GM18502 (cell line): ENCODE data around the gene ATP9B.

Experiments used
- ATAC-seq: cut with Tn5 transposase; IDR thresholded peaks from one replicate; pipeline ENCODE4 v1.9.1; 2021; ENCODE audit warnings: mild to moderate bottlenecking; ENCODE audit not compliant: unreplicated experiment, poor library complexity

Gene ATP9B

DNA sequence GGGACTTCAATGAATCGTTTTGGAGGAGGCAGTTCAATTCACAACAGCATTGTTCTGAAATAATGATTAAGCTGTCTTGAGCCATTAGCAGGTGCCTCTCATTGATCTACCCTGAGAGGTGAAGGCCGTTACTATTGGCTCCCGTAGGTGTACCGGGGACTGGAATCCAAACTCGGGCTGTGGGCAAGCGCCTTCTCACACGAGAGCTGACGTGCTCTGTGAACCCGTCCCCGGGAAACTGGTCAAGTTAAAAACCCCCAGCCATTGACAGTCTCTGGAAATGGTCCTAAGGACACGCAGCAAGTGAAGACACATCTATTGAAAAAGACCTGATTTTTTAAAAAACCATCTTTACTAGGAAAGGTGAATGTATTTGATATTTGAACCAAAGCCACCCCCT, 318.4 kb downstream of the ATP9B start:
- ATAC-seq = no peak

DNA sequence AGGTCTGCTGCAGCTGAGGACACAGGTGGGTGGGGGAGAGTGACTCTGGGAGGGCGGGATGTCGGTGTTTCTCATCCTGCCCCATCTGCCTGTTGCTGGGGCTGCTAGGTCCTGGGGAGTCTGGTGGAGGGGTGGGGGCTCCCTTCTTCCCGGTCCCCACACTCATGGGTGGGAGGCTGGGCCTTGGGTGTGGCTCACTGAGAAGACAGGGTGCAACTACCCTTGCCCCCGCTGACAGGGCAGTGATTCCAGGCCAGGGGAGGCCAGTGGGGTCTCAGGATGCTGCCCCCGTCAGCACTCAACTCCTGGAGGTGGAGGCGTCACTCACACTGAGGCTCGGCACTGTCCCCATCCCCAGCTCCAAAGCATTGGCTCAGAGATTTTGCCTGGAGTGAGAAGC, 318.8 kb downstream of the ATP9B start:
- ATAC-seq = no peak

DNA sequence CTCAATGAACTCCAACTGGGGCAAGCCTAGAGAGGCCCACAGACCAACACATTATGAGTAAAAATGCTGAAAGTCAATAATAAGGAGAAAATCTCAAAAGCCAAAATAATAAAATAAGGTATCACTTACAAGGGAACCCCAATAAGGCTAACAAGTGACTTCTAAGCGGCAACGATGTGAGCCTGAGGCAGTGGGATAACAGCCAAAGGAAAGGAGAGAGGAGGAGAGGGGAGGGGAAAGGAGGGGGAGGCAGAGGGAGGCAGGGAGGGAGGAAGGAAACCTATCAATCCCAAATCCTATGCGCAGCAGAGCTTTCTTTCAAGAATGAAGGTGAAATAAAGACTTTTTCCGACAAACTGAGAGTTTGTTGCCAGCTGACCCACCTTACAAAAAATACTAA, 320.5 kb downstream of the ATP9B start:
- no peak for ATAC-seq

DNA sequence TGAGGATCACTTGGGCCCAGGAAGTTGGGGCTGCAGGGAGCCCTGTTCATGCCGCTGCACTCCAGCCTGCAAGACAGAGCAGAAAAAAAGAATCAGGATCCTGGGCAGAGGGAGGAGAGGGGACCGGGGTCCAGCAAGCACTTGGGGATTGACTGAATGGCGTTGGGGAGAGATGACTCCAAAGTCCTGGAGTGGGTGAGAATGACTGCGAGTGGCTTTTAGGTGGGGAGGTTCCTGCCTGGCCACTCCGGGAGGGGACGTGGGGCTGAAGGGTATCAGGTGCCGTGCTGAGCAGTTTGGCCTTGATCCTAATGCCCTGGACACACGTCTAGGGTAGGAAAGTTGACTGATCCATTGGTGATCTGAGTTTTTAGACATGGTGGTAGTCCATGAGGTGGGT, 323.0 kb downstream of the ATP9B start:
- ATAC-seq = no peak

DNA sequence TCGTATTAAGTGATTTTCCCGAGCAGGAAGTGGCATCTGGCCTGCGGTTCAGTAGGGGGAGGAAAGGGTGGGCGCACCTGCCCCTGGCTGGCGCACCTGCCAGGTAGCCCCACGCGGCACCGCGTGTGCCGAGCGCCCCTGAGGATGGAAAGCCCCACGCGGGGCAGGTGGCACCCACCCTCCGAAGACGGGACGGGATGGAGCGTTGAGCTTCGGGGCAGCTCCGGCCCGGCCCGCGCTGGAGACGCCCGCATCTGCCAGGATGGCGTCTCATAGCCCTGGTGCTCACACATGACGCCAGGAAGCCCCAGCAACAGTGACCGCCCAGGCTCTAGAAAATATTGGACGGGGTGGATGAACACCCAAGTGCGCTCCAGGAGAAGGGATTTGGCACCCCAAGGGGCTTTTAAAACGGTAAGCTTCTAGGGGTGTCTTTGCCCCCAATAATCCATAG, 324.0 kb downstream of the ATP9B start:
- no peak for ATAC-seq

DNA sequence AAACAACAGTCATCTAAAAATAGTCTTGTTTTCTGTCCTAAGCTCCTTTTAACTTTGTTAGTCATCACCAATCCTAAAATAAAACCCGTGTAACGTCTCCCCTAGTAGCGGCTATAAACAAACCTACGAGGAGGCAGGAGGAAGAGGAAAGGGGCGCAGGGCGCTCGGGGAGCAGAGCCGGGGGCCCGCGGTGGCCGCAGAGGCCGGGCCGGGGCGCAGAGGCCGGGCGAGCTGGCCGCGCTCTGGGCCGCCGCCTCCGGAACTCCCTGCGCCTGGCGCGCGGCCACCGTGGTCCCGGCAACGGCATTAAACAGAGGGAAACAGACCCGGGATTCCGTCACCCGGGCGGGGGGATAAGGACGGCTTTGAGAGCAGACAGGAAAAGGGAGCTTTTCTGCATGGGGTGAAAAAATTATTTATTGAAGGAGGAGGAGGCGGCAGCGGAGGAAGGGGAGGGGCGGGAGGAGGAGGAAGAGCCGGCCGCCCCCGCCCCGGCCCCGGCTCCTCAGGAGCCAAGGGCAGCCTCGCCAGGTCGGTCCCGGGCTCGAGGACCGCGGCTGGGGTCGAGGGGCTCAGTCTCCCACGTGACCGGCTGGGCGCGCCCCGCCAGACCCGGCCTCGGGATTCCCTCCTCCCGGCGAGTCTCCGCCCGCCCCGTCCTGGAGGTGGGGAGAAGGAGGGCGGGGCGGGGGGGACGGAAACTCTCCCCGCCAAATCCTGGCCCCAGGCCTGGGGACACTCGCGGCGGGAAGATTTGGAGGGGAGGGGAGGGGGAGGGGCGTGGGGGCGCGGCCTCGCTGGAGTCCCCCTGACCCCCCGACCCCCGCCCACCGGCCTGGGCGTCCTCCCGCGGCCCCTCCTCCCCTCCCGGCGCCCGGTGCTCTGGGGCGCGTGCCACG, 324.7 kb downstream of the ATP9B start:
- ATAC-seq = no peak

DNA sequence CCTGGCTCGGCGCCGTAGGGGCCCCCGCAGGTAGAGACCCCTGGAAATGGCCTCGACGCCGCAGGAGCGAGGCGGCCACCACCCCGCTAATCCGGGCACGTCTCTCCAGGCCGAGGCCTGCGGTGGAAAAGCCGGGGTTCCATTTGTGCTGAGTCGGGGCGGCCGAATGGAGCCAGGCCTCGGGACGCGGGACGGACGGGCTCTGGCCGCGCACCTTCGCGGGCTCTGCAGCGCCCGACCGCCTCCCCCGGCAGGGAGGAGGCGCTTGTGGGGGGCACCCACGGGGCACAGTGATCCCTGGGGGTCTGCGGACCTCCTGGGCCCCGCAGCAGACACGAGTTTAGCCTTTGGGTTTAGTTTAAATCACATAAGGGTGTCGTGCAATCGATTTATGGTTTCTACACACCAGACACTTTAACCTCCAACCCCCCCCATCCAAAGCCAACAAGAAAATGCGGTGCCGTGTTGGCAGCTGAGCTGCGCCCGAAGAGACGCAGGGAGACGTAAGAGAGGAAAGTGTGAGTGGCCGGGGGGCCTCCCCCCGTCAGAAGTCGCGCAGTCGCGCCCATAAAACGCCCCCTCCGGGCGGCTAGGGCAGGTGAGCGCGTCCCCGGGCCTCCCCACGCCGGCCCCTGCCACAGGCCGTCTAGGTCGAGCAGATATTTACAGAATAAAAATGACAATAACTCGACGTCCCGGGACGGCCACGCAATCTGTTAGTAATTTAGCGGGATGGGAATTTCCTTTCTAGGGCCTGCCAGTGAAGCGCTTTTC, 325.5 kb downstream of the ATP9B start:
- ATAC-seq = no peak

DNA sequence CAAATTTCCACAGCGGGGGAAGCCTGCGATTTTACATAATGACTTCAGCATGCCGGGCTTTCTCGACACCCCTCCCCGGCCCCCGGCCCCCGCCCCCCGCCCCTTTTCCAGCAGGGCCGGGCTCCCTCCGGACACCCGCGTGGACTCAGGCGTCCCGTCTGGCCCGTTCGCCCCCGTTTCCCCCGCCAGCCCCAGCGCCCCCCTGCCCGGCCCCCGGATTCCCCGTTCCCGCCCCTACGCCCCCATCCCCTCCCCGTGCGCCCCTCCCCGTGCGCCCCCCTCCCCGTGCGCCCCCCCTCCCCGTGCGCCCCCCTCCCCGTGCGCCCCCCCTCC, 326.1 kb downstream of the ATP9B start:
- no peak for ATAC-seq

DNA sequence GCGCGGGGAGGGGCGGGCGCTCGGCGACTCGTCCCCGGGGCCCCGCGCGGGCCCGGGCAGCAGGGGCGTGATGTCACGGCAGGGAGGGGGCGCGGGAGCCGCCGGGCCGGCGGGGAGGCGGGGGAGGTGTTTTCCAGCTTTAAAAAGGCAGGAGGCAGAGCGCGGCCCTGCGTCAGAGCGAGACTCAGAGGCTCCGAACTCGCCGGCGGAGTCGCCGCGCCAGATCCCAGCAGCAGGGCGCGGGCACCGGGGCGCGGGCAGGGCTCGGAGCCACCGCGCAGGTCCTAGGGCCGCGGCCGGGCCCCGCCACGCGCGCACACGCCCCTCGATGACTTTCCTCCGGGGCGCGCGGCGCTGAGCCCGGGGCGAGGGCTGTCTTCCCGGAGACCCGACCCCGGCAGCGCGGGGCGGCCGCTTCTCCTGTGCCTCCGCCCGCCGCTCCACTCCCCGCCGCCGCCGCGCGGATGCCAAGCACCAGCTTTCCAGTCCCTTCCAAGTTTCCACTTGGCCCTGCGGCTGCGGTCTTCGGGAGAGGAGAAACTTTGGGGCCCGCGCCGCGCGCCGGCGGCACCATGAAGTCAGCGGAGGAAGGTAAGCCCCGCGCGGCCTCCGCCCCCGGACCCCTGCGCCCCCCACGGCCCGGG, 326.7 kb downstream of the ATP9B start, which contains the start of gene NFATC1:
Gene NFATC1 (plus strand): TSS at position 170 of the 644 bp plus-strand sequence. CDS start 295 bp downstream, at position 465.
- ATAC-seq = no peak

DNA sequence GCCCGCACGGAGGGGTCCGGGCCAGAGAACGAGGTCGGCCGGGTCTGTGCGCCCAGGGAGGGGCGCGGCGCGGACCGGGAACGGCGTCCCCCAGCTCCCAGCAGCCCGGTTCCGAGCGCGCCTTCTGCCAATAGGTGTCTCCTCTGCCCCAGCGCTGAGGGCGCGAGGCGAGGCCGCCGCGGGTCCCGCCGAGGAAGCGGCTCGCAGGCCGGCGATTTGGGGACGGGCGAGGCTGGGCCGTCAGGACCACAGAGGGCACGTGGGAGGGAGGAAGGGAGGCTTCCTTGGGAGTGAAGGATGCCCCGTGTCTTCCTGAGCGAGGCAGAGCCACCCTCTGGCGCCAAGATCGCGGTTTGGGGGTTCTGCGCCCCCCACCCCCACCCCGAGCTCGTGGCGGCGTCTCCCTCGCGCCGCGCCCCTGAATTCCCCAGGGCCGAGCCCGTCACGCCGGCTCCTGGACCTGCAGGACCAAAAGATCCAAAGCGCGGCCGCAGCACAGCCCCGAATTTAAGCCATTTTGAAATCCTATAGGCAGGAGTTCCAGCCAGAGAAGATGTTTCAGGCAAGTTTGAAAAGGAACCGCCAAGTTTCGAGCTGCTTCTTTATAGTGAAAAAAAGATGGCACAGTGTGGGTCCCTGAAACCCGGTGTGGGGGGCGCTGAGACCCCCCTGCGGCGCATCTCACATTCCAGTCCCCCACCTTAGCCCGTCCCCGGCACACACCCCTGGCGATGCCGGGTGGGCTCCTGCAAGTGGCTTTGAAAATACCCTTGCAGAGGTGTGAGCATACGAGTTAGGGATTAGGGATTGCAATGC, 327.4 kb downstream of the ATP9B start:
- no peak for ATAC-seq

DNA sequence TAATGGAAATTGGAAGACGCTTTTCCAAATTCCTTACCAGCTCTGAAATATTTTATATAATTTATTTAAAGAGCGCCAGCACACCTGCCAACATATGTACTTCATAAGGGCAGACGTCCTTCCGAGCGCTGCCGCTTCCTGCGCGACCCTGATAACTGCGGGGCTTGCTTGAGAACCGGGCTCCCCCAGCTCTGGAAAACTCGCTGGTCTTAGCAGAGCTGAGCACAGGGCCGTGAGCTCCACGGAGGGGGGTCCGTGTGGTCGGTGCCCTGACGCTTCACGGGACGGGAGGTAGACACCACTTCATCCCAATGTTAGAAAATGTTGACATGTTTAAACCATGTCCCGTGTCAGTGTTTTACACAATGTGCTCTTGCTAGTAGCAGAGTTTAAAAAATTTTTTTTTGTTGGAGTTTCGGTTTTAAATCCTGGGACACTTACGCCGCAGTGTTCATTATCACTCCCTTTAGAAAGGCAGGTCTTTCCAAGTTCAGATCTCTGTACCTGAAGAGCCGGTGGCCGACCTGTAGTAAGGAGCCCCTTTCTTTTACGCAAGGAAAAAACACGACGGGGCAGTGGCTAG, 328.1 kb downstream of the ATP9B start:
- ATAC-seq = no peak

DNA sequence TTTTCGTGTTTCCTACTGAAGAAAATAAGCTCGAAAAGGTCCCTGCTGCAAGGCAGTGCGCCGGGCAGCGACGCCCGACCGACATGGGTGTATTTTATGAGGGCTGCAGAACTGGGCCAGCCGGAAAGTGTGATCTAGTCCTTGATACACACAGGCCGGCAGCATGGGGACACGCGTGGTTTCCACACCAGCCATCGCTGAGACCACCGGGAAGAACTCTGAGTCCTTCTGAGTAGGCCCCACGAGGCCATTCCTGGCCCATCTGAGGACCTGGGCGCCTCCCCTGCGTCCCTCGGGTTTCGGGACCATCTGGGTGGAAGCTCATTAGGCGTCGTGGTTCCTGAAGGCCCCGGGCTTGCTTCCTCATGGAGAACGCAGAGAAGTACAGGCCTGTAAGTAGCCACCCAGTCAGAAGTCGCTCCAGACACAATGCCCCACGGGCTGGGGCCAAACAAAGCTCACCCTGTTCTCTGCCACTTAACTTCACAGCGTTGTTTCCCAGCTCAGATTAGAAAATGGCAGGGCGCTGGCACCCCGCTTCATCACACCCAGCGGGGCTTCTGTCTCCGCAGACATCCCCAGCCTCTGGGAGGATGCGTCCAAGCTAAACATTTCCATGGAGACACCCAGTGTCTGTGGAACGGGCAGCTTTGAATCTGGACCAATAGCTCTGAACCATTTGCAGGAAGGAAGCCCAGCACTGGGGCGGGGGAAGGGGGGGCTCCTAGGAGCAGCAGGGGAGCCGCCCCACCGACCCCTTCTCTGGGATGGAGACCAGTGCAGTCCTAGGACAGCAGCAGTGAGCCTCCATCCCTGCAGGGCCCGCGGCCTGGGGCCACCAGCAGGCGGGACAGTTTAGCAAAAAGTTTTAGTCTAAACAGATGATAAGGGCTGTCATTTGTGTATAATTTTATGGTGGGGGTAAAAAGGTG, 328.9 kb downstream of the ATP9B start:
- ATAC-seq = no peak

DNA sequence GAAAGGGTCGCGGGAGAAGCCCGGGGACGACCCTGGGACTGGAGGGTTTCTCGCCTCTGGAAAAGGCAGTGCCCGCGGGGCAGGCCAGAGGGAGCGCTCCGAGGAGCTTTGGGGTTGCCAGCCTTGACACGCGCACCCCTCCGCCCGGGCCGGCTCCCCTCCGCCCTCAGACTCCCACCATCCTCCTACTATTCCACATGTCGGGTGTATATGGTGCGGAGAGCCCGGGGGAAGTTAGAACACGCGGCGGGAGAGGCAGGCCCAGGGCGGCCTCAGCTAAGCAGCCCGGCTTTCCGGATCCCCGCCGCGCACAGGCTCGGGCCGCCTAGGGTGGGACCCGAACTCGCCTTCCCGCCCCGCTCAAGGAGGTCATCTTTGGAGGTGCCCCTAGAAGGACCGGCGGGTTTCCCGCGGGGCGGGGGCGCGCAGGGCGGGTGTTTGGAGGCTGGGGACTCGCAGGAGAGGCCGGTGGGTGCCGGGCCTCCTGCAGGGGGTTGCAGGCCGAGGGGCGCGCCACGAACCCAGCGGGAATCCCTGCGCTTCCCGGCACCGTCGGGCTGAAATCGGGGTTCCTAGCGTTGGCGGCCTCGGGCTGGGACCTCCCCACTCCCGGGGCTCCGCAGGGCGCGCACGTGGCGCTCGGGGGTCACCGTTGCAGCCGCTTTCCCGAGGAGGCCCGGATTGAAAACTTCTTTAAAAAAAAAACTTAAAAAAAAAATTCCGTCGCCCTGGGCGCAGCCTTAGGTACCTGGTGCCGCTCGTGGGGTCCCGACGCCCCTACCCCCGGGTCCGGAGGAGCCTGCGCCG, 330.3 kb downstream of the ATP9B start:
- ATAC-seq = no peak

DNA sequence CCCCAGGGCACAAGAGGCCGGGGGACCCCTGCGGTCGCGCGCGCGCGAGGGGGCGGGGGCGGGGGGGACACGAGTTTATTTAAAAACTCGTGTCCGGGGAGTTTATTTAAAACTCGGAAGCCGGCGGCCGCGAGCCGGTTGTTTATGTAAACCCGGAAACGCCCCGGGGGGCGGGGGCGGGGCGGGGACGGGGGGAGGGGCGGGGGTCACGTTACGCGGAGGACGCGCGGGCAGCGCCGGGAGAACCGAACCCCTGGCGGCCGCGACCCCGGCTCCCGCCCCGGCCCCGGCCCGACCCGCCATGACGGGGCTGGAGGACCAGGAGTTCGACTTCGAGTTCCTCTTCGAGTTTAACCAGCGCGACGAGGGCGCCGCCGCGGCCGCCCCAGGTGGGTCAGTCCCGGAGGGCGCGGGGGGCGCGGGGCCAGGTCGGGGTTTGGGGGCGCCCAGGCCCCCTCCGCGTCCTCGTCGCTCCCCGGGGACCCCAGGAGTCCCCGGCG, 330.9 kb downstream of the ATP9B start:
- ATAC-seq = no peak

DNA sequence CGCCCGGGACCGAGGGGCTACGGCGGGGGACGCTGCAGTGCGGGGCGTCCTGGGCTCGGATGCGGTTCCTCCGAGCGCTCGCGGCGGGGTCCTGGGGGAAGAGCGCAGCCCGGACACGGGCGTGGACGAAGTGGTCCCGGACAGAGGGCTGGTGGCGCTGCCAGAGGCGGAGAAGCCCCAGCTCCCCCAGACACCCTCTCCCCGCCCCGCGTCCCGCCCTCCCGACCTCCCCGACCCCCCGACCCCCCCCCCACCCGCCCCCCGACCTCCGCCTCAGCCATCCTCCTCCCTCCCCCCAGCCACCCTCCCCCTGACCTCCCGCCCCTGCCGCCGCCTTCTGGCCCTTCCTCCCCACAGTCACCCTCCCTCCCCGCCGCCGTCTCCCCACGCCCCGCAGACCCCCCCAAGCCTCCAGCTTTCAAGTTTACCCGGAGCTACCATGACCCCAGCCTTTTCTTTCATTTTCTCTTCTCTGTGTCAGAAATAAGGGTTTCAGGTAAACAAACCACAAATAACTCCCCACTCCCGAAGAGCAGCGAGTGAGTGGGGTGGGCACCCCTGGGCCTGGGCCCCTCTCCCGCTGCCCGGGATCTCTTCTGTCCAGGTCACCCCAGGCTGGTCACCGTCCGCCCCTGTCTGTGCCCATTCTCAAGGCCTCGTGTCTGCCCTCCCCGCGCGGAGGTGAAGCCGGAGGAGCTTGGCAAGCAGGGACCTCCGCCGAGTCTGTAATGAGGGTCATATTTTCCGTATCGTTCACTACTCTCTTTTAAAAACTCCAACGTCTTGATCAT, 331.6 kb downstream of the ATP9B start:
- no peak for ATAC-seq

DNA sequence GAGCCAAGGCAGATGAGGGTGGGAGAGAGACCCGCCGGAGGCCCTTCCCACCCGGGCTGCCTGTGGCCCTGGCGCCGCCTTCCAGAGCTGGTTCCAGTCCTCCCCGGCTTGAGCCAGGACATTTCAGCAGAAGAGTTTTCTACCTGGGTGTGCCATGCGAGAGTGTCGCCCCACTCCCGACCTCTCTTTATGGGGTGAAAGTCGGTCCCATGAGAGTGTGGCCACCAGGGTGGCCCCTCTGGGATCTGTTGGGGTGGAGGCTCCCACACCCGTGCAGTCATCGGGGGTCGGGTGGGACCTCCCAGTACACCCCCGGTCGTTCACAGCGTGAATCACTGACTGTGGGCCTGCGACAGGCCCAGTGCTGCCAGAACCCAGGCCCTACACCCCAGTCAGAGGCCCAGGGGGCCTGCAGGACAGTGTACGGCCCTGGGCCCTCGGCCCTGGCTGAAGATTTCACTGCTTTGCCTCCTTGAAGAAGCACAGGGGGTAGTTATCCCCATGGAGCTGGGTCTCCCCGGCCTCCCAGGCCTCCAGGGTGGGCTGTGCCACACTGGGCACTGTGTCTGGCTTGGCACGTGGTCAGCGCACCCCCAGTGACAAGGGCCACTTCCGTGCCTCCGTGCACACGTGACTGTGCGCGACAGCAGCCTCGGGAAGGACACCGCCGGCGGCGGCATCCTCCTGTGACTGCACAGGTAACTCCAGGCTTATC, 332.5 kb downstream of the ATP9B start:
- ATAC-seq = no peak
